Neural cell (in vitro differentiated cells): ENCODE data around the gene POU4F2. TPM values are rescaled to one million over a fixed set of nuclear protein-coding genes. Genes with fewer than 3 reads are reported as not detected.

ENCODE experiments used
- H2AFZ ChIP-seq: fragments of 200-600, 300-800 bp; sonication (generic), shearing (Covaris generic); 2 replicates; pipeline ENCODE4 v1.6.0; 2014; ENCODE audit warnings: low read depth, mild to moderate bottlenecking, antibody characterized with exemption, low read length, moderate library complexity
- H3F3A ChIP-seq: fragments of 200-600 bp; shearing (Covaris generic); 2 replicates; pipeline ENCODE4 v1.6.1; 2016; ENCODE audit warnings: mild to moderate bottlenecking, moderate library complexity, mixed read lengths, antibody characterized with exemption, low read length; ENCODE audit not compliant: insufficient read depth, poor library complexity, severe bottlenecking
- H3K27ac ChIP-seq: fragments of 200-600, 300-800 bp; sonication (generic), shearing (Covaris generic); 2 replicates; pipeline ENCODE4 v1.5.1; 2014; ENCODE audit warnings: mild to moderate bottlenecking, low read length, moderate library complexity
- H3K27me3 ChIP-seq: fragments of 300-800, 200-600 bp; sonication (generic), shearing (Covaris generic); 2 replicates; pipeline ENCODE4 v1.6.0; 2014; ENCODE audit warnings: mild to moderate bottlenecking, low read depth, low read length, moderate library complexity; ENCODE audit not compliant: insufficient read depth
- H3K36me3 ChIP-seq: fragments of 300-800, 200-600 bp; sonication (generic), shearing (Covaris generic); 2 replicates; pipeline ENCODE4 v1.5.1; 2014; ENCODE audit warnings: mild to moderate bottlenecking, antibody characterized with exemption, low read length, moderate library complexity; ENCODE audit not compliant: insufficient read depth
- H3K4me2 ChIP-seq: fragments of 300-800, 200-600 bp; sonication (generic), shearing (Covaris generic); 2 replicates; pipeline ENCODE4 v1.6.0; 2014; ENCODE audit warnings: mild to moderate bottlenecking, low read length
- H3K4me3 ChIP-seq: fragments of 300-800, 200-600 bp; sonication (generic), shearing (Covaris generic); 2 replicates; pipeline ENCODE4 v1.5.1; 2014; ENCODE audit warnings: mild to moderate bottlenecking, low read length, moderate library complexity
- H3K79me2 ChIP-seq: fragments of 200-600 bp; shearing (Covaris generic); replicated peaks from 2 replicates; pipeline ENCODE4 v1.6.0; 2014; ENCODE audit warnings: mild to moderate bottlenecking, low read length, moderate library complexity; ENCODE audit not compliant: insufficient read depth
- H3K9ac ChIP-seq: fragments of 300-800, 200-600 bp; sonication (generic), shearing (Covaris generic); 2 replicates; pipeline ENCODE4 v1.6.1; 2016; ENCODE audit warnings: mild to moderate bottlenecking, low read length, mixed read lengths
- H3K9me2 ChIP-seq: fragments of 200-600 bp; shearing (Covaris generic); 2 replicates; pipeline ENCODE4 v1.6.1; 2016; ENCODE audit warnings: mild to moderate bottlenecking, low read length, mixed read lengths; ENCODE audit not compliant: insufficient read depth
- H3K9me3 ChIP-seq: fragments of 200-600, 300-800 bp; sonication (generic), shearing (Covaris generic); 2 replicates; pipeline ENCODE4 v1.6.1; 2016; ENCODE audit warnings: mild to moderate bottlenecking, mixed run types, low read length, moderate library complexity, mixed read lengths
- H4K20me1 ChIP-seq: fragments of 200-600 bp; shearing (Covaris generic); 2 replicates; pipeline ENCODE4 v1.6.1; 2016; ENCODE audit warnings: mild to moderate bottlenecking, mixed run types; ENCODE audit not compliant: insufficient read depth
- CTCF ChIP-seq: fragments of 450-650 bp; IDR thresholded peaks from 2 replicates; pipeline ENCODE4 v1.5.1; 2014; ENCODE audit warnings: antibody characterized with exemption, mild to moderate bottlenecking, moderate library complexity; ENCODE audit not compliant: poor library complexity, severe bottlenecking
- EP300 ChIP-seq: fragments of 450-650 bp; conservative IDR thresholded peaks from 2 replicates; pipeline ENCODE4 v1.6.1; 2014; ENCODE audit warnings: antibody characterized with exemption, mild to moderate bottlenecking, moderate library complexity; ENCODE audit not compliant: poor library complexity, severe bottlenecking
- EZH2 ChIP-seq: fragments of 200-600, 300-800 bp; shearing (Covaris generic), sonication (generic); IDR thresholded peaks from 2 replicates; pipeline ENCODE4 v1.6.1; 2014; ENCODE audit warnings: antibody characterized with exemption, low read length, borderline replicate concordance, mild to moderate bottlenecking; ENCODE audit not compliant: insufficient read depth, poor library complexity, severe bottlenecking
- MXI1 ChIP-seq: fragments of 450-650 bp; conservative IDR thresholded peaks from 2 replicates; pipeline ENCODE4 v1.6.1; 2014; ENCODE audit warnings: antibody characterized with exemption, mild to moderate bottlenecking; ENCODE audit not compliant: poor library complexity, severe bottlenecking
- POLR2AphosphoS5 ChIP-seq: IDR thresholded peaks from 2 replicates; pipeline ENCODE4 v1.6.1; 2012
- RAD21 ChIP-seq: fragments of 450-650 bp; conservative IDR thresholded peaks from 2 replicates; pipeline ENCODE4 v1.6.1; 2014; ENCODE audit warnings: antibody characterized with exemption, mild to moderate bottlenecking, moderate library complexity
- REST ChIP-seq: IDR thresholded peaks from 2 replicates; pipeline ENCODE4 v1.6.1; 2012; ENCODE audit warnings: borderline replicate concordance
- SMC3 ChIP-seq: fragments of 450-650 bp; conservative IDR thresholded peaks from 2 replicates; pipeline ENCODE4 v1.6.1; 2014; ENCODE audit warnings: antibody characterized with exemption, mild to moderate bottlenecking, moderate library complexity; ENCODE audit not compliant: poor library complexity
- TAF1 ChIP-seq: IDR thresholded peaks from 2 replicates; pipeline ENCODE4 v1.6.1; 2012; ENCODE audit warnings: low read depth
- polyA plus RNA-seq: library from polyadenylated mRNA; depleted of rRNA; stranded (reverse); fragments of >200 nt; gene quantifications from 2 replicates; pipeline ENCODE4 v1.2.3, GENCODE V29; 2014

The POU4F2 gene
- polyA plus RNA-seq, 1 donor from 2014 or later = not detected

DNA sequence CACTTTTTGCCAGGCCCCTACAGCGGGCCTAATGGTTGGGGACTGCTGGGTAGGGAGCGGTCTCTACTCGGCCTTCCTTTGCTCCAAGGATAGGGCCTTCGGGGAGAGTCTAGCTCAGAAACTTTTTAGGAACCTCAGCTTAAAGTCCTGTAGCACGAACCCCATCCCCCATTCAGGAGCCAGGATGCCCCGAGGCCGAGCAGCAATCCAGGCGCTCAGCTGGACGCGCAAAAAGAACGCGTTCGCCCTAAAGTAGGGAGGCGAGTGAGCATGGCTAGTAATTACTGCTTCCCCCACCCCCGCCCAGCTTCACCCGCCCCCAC is 9.7 kb downstream of the POU4F2 start:
- Histone ChIP-seq H3K4me2 (no peak overlapping the region), H3K9me2 (no peaks in the 10 kb centered on the region), H3K79me2 (no peaks in the 10 kb centered on the region), H4K20me1 (no peaks in the 10 kb centered on the region), H3F3A (no peaks in the 10 kb centered on the region), H3K9me3 (no peaks in the 10 kb centered on the region), H3K4me3 (no peak overlapping the region), H2AFZ (no peak overlapping the region), H3K9ac (no peak overlapping the region), H3K27me3 (peaks cover 100% of the 10 kb centered on the region), H3K36me3 (no peaks in the 10 kb centered on the region), H3K27ac (no peak overlapping the region)
- TF ChIP-seq CTCF (no peak), MXI1 (no peak), TAF1 (no peak)

DNA sequence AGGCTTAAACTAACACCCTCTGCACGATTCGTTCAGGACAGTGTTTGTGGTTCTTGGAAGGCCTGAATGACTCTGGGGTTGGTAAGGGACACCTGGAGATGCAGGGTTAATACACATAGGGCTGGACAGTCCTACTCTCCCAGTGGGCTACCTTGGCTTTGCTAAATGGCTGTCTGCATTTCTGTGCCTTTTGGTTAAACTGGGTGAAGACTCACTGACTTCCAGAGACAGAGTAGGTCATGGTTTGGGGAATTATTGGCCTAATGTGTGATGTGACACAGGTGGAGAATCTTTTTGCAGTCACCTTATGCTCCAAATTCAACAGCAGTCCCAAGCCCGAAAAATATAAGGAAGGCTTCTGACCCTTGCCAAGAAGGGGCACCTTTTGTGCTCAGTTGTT is 10.5 kb downstream of the POU4F2 start:
- H3K27ac ChIP-seq = no peak overlapping the region
- no peaks in the 10 kb centered on the region for H4K20me1 ChIP-seq
- no peaks in the 10 kb centered on the region for H3K79me2 ChIP-seq
- H3K4me3 ChIP-seq = no peak overlapping the region
- no peaks in the 10 kb centered on the region for H3K9me2 ChIP-seq
- peaks cover 100% of the 10 kb centered on the region for H3K27me3 ChIP-seq
- H3F3A ChIP-seq = no peaks in the 10 kb centered on the region
- no peak overlapping the region for H2AFZ ChIP-seq
- H3K9me3 ChIP-seq = no peaks in the 10 kb centered on the region
- no peak overlapping the region for H3K9ac ChIP-seq
- H3K36me3 ChIP-seq = no peaks in the 10 kb centered on the region
- TF ChIP-seq MXI1 (no peak), REST (no peak), CTCF (no peak), POLR2AphosphoS5 (no peak), RAD21 (no peak), EP300 (no peak), EZH2 (no peak), TAF1 (no peak), SMC3 (no peak)
- H3K4me2 ChIP-seq = no peak overlapping the region
